AG08395 (cell line): ENCODE results near the gene NXPH2.

Source experiments
- DNase-seq: peaks from one replicate; pipeline ENCODE4 v3.0.0; 2012; ENCODE audit warnings: mixed read lengths, low spot score

Gene NXPH2

GRCh38 chr2:138637061-138637460 is 143.1 kb downstream of the NXPH2 start:
- no peak for DNase-seq

GRCh38 chr2:138633049-138633448 is 147.1 kb downstream of the NXPH2 start:
- no peak for DNase-seq

GRCh38 chr2:138632066-138632620 is 148.0 kb downstream of the NXPH2 start:
- DNase-seq = peak; percentile 5

- DNase-seq = no peak
These were observed 150.0 kb downstream of the NXPH2 start for GRCh38 chr2:138630164-138630563.

GRCh38 chr2:138626148-138626547 is 154.0 kb downstream of the NXPH2 start:
- no peak for DNase-seq

GRCh38 chr2:138622613-138623012 is 157.6 kb downstream of the NXPH2 start:
- DNase-seq = no peak

- no peak for DNase-seq
These were observed 159.1 kb downstream of the NXPH2 start for GRCh38 chr2:138621139-138621538.

- DNase-seq = no peak
These were observed 159.8 kb downstream of the NXPH2 start for GRCh38 chr2:138620431-138620830.
